Erythroblast (primary cell): ENCODE results near the gene SLCO1B3.

Source experiments
- DNase-seq, 2 experiments: peaks; one replicate each; lab custom pipeline; 2025; lab: John Stamatoyannopoulos, UW
- GATA1 ChIP-seq: IDR thresholded peaks from 2 replicates; pipeline ENCODE4 v1.6.1; 2011; ENCODE audit warnings: low read depth, mild to moderate bottlenecking, control low read depth, low read length, moderate library complexity
- POLR2A ChIP-seq: IDR thresholded peaks from 2 replicates; pipeline ENCODE4 v1.6.1; 2011; ENCODE audit warnings: mild to moderate bottlenecking, low read length

Gene SLCO1B3

DNA sequence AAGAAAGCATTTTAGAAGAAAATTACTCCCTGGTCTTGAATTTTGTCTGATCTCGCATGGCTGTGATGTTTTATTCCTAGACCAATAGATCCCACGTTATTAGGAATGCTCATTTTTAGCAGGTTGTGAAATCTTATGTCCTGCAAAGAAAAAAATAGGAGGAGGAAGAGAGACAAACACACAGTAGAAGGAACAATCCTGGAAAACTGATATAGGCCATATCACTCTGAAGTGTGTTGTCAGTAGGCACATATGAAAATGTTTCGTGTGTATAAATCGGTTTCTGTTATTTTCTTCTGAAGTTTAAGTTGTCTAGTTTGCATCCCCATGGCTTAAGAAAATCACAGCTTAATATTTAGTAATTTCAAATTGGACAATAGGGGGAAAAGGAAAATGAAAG is 12.4 kb downstream of the SLCO1B3 start:
- TF ChIP-seq GATA1 (no peak), POLR2A (no peak)
- DNase-seq, result no peak

DNA sequence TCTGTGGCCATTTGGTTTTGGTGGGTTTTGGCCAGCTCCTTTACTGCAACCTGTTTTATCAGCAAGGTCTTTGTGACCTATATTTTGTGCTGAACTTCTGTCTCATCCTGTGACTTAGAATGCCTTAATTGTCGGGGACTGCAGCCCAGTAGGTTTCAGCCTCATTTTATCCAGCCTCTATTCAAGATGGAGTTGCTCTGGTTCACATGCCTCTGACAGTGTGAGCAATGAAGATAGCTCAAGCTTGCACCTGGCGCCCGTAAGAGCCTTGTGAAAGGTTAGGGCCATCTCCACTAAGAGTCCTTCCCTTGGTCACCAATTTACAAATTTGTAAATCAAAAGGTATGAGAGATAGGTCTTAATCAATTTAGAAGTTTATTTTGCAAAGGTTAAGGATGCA is 19.4 kb downstream of the SLCO1B3 start:
- no peak for TF ChIP-seq POLR2A
- no peak for TF ChIP-seq GATA1
- DNase-seq, result no peak

DNA sequence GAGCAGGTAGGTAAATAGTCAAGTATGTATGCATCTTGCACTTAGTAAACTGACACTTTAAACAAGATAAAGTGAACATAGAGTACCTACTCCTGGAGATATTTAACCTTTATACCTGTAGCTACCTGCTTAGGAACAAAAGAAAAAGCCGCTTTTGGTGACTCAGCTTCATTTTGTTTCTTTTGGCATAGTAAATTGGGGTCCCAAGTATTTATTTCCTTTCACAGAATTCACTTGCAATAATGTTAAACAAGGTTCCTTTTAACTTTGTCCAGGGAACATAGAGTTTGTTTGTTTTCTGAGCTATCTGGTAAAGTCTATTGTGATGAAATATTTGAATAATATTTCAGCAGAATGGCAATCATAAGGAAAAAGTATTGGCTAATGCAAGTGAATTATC is 20.0 kb downstream of the SLCO1B3 start:
- TF ChIP-seq POLR2A, result no peak
- no peak for TF ChIP-seq GATA1
- no peak for DNase-seq

DNA sequence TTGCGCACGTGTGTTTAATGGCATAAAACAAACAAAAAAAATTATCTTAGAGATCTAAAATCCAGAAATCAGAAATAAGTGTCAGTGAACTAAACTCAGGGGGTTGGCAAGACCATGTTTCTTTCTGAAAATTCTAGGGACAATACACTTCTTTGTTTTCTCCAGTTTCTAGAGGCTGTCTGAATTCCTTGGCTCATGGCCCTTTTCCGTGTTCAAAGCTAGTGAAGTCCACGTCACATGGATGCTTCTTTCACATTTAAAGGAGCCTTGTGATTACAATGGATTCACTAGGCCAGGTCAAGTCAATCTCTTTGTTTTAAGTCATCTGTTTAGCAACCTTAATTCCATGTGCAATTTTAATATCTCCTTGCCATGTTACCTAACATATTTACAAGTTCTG is 22.4 kb downstream of the SLCO1B3 start:
- TF ChIP-seq GATA1 (no peak), POLR2A (no peak)
- no peak for DNase-seq

DNA sequence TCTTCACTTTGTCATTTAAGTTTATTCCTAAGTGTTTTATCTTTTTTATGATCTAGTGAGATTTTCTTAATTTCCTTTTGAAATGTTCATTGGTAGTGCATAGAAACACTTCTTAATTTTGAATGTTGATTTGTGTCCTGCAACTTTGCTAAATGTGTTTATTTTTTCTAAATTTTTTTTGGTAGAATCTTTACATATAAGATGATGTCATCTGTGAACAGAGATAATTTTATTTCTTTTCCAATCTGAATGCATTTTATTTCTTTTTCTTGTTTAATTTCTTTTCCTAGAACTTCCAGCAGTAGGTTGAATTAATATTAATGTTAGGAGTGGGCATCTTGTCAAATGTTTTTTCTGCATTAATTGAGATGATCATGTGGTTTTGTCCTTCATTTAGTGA is 42.1 kb downstream of the SLCO1B3 start:
- no peak for TF ChIP-seq POLR2A
- no peak for DNase-seq

DNA sequence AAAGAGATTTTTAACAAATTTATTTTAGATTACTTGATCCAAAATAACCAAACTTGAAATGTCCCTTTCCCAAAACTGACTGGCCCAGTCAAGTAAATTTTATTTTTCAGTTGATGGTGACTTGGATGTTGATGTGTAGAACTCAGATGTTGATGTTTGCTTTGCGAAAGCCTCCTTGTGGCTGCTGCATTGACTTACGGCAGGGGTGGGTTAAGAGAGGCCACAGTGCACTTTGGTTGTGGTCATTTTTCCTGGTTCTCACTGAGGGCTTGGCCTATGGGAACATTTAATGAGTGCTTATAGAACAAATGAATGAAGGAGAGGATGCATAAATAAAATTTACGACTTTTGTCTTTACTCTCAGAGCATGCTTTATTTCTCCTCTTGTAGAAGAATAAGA is 52.6 kb downstream of the SLCO1B3 start:
- DNase-seq, result no peak
- TF ChIP-seq POLR2A, result no peak
- no peak for TF ChIP-seq GATA1

DNA sequence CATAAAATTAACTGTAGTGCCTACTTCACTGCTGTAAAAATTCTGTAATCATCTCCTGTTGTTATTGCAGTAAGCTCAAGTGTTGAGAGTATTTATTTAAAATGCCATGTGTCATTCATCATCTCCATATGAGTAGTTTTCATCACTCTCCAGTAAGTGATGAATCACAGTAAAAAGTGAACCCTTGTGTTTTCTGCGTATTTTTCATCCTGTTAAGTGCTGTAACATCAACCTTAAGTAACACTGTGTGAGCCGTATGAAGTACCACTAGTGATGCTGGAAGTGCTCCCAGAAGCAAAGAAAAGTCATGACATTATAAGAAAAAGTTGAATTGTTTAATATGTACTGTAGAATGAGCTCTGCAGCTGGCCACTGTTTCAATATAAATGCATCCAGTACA is 55.4 kb downstream of the SLCO1B3 start:
- TF ChIP-seq POLR2A, result no peak
- DNase-seq, result no peak

DNA sequence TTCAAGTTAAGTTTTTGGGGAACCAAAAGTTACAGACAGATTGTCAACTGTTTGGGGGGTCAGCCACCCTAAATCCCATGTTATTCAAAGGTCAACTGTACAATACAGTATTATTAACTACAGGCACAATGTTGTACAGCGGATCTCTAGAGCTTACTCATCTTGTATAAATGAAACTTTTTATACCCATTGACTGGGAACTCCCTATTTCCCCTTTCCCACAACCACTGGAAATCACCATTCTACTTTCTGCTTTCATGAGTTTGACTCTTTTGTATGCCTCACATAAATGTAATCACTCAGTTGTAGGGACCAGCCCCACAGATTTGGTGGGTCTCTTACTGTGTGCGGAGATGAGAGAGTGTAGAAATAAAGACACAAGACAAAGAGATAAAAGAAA is 57.8 kb downstream of the SLCO1B3 start:
- no peak for DNase-seq

DNA sequence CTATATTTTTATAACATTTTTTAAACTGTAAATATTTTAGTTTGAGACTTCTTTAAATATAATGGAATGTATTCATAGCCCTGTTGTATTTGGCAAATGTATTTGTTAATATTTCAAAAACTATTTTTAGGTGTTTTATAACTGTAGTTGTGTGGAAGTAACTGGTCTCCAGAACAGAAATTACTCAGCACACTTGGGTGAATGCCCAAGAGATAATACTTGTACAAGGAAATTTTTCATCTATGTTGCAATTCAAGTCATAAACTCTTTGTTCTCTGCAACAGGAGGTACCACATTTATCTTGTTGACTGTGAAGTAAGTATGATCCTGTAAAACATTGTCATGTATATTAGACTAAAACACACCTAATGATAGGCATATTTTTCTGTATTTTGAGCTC is 72.8 kb downstream of the SLCO1B3 start:
- DNase-seq, result no peak
- TF ChIP-seq GATA1 (no peak), POLR2A (no peak)

More for the DNA sequence above, 57.8 kb downstream of the SLCO1B3 start:
- TF ChIP-seq GATA1 (no peak), POLR2A (no peak)

DNA sequence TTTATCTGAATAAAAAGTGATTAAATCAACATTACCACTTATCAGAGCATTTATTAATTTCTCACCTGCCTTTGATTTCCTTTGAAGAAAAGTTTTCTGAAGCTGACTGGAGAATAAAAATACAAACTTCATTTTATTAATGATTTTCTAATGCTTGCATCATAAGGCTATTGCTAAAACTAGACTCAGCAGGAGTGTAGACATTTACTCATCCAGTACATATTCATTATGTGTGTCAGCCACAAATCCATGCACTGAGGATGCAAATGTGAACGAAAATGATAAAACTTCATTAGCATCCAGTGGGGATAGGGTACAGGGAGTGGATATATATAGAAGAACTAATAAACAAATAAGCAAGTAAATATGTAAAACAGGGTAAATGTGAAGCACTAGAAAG is 74.6 kb downstream of the SLCO1B3 start:
- TF ChIP-seq POLR2A (no peak), GATA1 (no peak)
- no peak for DNase-seq

DNA sequence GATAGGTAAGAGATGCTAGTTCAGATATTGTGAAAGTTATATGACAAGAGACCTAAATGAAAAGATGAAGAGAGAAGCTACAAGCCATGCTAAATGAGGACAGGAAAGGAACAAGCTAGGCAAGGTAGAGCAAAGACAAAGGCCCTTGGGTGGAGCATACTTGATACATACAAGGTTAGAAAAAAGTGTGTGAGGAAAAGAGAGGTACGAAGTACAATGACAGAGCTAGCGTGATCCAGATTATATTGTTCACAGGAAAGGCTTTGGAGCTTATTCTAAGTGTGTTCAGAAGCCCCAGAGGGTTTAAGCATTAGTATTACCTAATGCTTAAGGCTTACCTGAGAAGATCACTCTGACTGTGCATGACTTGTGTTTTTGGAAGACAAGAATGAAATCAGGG is 75.0 kb downstream of the SLCO1B3 start:
- no peak for DNase-seq
- TF ChIP-seq POLR2A, result no peak
- no peak for TF ChIP-seq GATA1

DNA sequence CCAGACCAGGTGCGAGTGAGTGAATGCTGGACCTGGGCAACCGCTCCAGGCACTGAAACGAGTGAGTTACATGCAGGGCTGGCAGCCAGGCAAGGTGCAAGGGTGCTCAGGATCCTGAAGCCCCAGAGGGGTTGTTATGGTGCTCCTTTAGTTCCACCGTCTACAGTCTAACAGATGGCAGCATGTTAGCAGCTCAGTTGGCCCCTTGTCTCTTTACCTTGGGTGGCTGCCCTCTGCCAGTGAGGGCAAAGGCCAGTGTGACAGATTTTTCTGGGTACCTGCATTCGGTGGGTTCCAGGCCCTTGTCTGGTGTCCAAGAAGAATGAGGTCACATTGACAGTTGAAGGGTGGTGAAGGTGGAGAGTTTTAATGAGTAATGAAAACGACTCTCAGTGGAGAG is 106.8 kb downstream of the SLCO1B3 start:
- TF ChIP-seq GATA1 (no peak), POLR2A (no peak)
- no peak for DNase-seq

DNA sequence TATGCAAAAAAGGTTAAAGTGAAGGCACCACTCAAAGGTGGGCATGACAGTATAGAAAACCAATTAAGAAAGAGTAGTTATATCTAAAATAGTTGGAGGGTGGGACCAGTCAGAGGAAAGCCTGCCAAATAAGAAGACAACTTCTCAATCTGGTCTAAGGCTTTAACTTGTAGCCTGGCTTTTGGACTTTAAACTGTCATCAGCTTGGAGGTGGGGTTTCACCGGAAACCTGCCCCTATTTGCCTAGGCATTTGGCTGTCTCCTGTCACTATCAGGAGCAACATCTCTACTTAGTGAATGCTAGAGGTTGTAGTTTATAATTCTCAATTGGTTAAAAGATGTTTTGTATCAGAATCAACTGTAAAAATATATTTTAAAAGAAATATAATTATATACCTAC is 107.3 kb downstream of the SLCO1B3 start:
- DNase-seq, result no peak
- no peak for TF ChIP-seq GATA1

DNA sequence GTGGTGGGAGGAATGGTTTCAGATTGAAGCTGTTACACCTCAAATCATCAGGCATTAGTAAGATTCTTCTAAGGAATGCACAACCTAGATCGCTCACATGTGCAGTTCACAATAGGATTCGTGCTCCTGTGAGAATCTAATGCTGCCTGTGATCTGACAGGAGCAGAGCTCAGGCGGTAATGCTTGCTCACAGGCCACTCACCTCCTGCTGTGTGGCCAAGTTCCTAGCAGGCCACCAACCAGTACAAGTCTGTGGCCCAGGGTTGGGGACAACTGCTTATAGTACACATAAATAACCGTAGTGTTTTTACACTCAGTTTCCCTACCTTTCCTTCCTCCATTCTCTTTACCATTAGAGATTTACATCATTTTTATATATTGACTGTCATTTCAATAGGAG is 121.4 kb downstream of the SLCO1B3 start:
- DNase-seq, result no peak
- TF ChIP-seq POLR2A (no peak), GATA1 (no peak)

DNA sequence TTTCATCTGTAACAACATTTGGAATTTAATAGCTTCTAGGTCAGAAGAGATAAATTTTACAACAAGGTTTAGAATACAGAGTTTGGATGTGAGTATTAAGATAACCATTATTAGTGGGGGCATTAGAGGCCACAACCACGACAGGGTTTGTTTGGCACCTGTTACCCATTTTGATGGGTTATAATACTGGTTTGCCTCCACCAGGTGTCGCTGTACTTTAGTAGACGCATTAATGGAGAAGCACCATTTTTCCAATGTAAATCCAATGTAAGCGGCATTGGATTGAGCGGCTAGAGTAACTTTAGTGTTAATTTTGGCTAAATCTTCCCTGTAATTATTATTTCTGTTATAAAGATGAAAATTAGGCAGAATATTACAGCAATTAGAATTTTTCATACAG is 136.2 kb downstream of the SLCO1B3 start:
- TF ChIP-seq POLR2A, result no peak
- TF ChIP-seq GATA1, result no peak
- DNase-seq, result peak; percentile 34 to 57

DNA sequence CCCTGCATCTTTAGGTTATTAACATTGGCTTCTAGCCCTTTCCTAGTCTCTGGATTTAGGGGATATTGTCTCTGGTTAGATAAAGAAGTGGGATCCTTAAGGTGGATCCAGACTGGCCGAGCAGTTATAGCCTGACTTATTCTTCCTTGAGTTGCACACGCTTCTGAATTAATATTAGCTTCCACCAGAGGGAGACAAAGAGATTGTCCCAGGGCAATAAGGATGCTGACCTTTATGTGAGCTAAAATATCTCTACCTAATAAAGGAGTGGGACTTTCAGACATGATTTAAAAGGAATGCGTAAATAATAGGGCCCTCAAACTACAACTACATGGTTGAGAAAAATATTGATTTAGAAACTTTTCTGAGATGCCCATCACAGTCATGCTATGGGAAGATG is 139.7 kb downstream of the SLCO1B3 start:
- peak; percentile 11 to 43 for DNase-seq
- TF ChIP-seq POLR2A (no peak), GATA1 (no peak)
